DND-41 (cell line): ENCODE data around the gene UBASH3B.

Source experiments
- EZH2 ChIP-seq: IDR thresholded peaks from 3 replicates; pipeline ENCODE4 v1.6.1; 2012; ENCODE audit warnings: borderline replicate concordance, low read depth, mild to moderate bottlenecking, moderate library complexity, low read length, inconsistent platforms; ENCODE audit not compliant: severe bottlenecking
- TF ChIP-seq, protein P1 (sequence below): IDR thresholded peaks from 2 replicates; pipeline ENCODE4 v1.5.1; 2012; ENCODE audit warnings: borderline replicate concordance, low read length, moderate library complexity, mild to moderate bottlenecking; ENCODE audit not compliant: poor library complexity, severe bottlenecking; ENCODE audit errors: extremely low read depth

DNA sequence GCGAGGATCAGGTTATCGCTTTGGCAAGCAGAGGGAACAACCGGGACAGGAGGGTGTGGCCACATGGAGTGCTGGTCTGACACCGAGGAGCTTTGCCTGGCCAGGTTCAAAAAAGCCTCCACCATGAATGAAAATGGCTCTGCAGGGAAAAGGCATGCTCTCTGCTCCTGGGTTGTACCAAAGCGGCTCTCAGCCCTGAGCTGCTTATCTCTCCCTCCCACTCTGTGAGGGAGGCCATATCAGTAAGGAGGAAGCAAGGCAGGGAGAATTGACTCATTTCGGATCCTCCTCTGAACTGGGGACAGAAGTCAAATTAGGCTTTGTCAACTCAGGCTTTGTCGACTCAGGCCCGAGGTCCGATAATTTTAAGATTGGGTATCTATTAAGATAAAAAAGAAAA lies 99.9 kb downstream of the UBASH3B start:
- TF ChIP-seq, protein P1, sequence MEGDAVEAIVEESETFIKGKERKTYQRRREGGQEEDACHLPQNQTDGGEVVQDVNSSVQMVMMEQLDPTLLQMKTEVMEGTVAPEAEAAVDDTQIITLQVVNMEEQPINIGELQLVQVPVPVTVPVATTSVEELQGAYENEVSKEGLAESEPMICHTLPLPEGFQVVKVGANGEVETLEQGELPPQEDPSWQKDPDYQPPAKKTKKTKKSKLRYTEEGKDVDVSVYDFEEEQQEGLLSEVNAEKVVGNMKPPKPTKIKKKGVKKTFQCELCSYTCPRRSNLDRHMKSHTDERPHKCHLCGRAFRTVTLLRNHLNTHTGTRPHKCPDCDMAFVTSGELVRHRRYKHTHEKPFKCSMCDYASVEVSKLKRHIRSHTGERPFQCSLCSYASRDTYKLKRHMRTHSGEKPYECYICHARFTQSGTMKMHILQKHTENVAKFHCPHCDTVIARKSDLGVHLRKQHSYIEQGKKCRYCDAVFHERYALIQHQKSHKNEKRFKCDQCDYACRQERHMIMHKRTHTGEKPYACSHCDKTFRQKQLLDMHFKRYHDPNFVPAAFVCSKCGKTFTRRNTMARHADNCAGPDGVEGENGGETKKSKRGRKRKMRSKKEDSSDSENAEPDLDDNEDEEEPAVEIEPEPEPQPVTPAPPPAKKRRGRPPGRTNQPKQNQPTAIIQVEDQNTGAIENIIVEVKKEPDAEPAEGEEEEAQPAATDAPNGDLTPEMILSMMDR: no peak
- no peak for TF ChIP-seq EZH2
